ENCODE results near the gene RNF224.

DNA sequence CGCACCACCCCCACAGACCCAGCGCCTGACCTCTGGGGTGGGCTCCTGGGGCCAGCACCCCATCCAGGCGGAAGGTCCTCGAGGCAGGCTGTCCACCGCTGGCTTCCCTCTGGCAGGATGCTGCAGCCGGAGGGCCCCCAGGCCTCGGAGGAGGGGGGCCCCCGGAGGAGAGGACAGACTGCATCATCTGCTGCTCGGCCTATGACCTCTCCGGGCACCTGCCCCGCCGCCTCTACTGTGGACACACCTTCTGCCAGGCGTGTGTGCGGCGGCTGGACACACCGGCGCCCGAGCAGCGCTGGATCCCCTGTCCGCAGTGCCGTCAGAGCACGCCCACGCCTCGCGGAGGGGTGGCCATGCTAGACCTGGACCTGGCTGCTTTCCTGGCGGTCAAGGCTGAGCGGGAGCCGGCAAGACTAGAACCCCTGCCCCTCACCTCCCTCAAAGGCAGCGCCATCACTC, 1.2 kb downstream of the RNF224 start:
- TF ChIP-seq, protein P1, sequence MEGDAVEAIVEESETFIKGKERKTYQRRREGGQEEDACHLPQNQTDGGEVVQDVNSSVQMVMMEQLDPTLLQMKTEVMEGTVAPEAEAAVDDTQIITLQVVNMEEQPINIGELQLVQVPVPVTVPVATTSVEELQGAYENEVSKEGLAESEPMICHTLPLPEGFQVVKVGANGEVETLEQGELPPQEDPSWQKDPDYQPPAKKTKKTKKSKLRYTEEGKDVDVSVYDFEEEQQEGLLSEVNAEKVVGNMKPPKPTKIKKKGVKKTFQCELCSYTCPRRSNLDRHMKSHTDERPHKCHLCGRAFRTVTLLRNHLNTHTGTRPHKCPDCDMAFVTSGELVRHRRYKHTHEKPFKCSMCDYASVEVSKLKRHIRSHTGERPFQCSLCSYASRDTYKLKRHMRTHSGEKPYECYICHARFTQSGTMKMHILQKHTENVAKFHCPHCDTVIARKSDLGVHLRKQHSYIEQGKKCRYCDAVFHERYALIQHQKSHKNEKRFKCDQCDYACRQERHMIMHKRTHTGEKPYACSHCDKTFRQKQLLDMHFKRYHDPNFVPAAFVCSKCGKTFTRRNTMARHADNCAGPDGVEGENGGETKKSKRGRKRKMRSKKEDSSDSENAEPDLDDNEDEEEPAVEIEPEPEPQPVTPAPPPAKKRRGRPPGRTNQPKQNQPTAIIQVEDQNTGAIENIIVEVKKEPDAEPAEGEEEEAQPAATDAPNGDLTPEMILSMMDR (IDR thresholded peaks at IDR 0.05) = no peak
- TF ChIP-seq POLR2A (IDR thresholded peaks at IDR 0.05) = no peak
